ENCODE measurements around the gene TRAP1.

Gene TRAP1

DNA sequence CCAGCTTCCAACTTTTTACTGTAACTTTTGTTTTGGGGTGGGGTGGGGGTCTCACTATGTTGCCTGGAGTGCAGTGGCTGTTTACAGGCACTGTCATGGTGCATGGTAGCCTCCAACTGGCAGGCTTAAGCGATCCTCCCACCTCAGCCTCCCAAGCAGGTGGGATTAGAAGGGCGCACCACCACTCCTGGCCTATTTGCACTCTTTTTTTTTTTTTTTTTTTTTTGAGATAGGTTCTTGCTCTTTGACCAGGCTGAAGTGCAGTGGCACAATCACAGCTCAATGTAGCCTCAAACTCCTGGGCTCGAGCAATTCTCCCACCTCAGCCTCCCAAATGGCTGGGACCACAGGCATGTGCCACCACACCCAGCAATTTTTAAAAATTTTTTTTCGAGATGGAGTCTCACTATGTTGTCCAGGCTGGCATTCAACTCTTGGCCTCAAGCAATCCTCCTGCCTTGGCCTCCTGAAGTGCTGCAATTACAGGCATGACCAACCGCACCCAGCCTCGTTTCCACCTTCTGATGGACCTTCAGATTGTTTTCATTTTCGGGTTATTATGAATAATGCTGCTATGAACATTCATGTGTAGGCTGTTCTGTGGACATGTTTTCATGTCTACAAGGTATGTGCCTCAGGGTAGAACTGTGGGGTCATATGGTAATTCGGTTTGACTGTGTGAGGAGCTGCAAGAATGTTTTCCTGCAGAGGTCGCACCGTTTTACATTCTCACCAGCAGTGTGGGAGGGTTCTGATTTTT, 10.9 kb downstream of the TRAP1 start:
- DNase-seq = no peak

DNA sequence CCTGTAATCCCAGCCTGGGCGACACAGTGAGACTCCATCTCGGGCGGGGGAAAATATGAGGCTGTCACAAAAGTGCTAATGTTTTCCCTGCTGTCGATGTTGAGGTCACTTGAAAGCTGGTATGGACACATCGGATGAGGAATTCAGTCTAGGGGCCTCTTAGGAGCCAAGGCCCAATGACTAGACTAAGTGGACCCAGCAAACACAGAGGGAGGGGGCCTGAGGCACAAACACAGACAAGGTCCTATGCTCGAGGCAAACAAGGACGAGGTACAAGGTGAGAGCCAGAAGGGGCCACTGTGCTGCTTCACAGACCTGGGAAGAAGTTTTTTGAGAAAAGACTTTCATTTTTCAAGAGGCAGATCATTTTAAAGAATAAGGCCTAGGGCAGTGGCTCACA, 15.2 kb downstream of the TRAP1 start:
- DNase-seq = no peak

DNA sequence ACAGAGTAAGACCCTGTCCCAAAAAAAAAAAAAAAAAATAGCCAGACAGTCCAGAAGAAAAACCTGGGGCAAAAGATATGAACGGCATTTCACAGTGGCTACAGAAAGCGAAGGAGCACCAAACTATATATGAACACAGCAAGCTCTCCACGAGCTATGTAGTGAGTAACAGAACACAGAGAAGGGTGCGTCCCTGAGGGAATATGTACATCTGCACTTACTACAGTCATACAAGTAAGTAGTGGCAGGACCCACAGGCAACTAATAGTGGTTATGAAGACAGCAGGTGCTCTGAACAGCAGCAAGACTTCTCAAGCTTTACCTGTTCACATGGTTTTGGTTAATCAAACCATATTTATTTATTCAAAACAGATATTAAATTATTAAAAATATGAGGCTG, 15.8 kb downstream of the TRAP1 start:
- no peak for DNase-seq

DNA sequence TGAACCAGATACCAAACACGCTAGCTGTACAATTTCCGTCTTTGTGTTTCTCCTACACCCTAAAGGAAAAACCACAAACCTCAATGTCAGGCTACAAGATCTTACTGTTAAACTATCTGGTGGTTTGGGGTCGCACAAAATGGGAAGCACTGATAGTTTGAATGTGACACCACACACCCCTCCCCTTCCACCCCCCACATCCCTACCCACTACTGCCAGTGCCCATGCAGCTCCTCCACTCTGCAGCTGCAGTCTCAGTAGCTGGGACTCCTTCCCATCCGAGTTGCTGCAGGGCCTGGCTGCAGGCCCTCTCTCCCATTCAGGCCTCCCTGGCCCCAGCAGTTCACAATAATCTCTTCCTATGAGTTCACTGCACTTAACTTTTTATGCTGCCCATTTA, 18.4 kb downstream of the TRAP1 start:
- DNase-seq = no peak

DNA sequence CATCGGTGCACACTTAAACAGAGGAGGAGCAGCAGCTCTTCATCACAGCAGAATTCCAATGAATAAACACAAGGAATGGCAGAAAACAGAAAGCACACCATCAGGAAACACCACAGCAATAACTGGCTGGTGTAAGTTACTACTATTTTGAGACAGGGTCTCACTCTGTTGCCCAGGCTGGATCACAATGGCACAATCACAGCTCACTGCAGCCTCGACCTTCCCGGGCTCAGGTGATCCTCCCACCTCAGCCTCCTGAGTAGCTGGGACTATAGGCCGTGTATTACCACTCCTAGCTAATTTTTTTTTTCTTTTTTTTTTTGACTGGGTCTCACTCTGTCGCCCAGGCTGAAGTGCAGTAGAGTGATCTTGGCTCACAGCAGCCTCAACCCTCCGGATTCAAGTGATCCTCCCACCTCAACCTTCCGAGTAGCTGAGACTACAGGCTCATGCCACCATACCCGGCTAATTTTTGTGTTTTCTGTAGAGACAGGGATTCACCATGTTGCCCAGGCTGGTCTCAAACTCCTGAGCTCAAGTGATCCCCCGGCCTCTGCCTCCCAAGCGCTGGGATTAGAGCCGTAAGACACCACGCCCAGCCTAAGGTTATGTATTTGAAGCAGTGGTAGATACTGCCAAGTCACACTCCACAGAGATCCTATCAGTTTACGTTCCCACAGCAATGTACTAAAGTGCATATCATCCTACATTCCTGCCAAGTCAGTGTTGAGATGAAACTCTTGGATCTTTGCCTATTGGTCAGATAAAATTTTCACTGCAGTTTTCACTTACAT, 20.7 kb downstream of the TRAP1 start:
- no peak for DNase-seq

DNA sequence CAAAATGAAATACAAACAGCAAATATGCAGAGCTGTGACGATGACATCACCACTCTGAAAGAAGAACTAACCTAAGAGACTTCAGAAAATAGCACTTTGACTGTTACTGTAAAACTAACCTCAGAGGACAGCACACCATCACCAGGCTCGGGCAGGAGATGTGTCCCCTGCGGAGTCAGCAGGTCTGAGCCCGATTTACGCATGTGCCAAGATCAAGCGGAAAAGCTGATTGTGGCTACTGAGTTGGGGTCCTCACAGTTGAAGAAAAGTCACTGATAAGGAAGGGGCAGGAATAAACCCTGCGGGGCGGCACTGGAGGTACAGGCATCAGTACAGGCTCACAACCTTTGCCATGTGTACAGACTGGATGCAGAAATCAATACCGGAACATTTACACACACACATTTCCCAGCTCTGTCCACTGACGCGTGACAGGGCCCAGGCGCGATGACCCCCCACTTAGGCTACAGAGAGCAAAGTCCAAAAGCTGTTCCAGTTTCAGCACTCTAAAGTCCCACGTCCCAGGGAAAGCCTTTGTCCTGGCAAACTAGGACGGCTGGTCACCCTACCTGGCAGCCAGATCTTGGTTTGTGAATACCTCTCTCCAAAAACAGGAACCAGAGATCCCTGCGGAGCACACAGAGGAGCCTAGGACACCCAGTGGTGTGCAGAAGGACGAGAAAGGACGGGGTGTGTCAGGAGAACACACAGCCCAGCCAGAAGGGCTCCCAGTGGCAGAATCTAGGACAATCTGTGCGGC, 21.5 kb downstream of the TRAP1 start:
- DNase-seq = no peak

DNA sequence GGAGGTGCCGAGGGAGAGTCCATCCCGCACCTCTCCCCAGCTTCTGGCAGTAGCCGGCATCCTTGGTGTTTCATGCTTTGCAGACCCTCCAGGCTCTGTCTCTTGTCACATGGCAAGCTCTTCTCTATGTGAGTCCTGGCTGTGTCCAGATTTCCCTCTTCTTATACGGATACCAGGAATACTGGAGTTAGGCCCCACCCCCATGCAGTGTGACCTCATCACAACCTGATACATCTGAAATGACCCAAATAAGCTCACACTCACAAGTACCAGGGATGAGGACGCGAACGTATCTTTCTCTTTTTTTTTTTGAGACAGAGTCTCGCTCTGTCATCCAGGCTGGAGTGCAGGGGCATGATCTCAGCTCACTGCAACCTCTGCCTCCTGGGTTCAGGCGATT, 23.3 kb downstream of the TRAP1 start:
- no peak for DNase-seq

DNA sequence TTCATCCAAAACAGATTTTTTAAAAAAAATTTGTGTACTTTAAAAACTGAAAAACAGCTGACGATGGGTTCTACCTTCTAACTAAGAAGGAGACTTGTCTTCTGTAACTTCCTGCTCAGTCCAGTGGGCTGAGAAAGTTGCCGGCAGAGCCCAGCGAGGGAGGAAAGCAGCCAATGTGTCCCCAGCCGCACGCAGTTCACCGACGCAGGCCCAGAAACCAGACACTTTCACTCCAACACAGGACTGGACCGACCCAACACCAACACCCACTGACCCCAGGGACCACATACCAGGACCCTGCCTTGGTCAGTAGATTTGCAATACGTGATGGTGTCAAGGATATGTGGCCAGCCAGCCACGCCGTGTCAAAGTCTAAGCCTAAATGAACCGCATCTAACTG, 25.6 kb downstream of the TRAP1 start:
- DNase-seq = no peak

DNA sequence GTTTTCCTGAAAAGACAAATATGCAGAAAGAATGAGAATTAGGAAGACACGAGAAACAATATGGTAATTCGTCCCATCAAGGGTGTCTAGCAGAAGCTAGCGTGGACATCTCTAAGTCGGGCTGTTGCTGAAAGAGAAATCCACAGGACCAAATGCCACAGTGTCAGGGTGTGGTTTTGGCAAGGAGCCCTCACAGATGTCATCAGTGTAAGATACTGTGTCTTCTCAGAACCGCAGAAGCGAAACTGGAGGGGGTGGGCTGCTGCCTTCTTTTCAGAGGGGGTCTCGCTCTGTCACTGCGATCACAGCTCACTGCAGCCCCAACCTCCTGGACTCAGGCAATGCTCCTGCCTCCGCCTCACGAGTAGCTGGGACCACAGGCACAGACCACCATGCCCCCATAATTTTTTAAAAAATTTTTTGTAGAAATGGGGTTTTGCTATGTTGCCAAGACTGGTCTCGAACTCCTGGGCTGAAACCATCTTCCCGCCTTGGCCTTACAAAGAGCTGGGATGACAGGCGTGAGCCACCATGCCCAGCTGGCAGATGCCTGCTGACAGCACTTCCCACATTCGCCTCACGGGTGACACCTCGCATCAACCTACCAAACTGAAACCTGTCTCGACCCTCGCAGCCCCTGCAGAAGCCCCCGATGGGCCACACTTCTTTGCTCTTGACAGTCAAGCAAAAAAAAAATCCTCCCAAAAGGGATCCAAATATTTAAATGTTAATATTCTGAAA, 26.2 kb downstream of the TRAP1 start:
- no peak for DNase-seq

DNA sequence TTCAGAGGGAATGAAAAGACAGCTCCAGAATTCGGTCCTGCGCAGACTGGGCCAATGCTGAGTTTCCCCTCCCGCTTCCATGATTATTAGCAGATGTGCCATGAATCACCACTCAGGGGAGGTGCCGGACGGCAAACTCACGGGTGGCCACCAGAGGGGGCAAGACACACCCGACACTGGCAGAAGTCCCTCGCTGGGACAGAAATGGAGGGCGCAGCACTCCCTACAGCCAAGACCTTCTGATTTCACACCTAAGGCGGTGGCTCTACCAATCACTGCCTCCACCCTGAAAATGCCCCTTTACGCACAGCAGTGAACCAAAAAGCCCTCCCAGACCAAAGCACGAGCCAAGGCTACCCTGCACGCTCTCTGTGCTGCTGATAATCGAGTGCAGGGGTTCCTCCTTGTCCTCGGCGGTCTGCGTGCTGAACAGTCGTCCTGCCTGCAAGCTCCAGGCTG, 26.8 kb downstream of the TRAP1 start:
- peak; percentile 80 for DNase-seq

DNA sequence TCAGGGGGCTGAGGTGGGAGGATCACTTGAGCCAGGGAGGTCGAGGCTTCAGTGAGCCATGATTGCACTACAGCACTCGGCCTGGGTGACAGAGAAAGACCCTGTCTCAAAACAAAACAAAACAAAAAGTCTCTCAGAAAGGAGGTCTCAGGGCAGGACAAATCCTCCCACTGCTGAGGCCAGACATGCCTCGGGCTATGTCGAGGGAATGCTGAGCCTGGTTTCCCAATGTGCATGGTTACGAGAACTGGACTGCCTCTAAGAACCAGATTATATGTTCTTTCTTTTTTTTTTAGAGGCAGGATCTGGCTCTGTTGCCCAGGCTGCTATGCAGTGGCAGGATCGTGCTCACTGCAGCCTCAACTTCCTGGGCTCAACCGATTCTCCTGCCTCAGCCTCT, 27.6 kb downstream of the TRAP1 start:
- no peak for DNase-seq

DNA sequence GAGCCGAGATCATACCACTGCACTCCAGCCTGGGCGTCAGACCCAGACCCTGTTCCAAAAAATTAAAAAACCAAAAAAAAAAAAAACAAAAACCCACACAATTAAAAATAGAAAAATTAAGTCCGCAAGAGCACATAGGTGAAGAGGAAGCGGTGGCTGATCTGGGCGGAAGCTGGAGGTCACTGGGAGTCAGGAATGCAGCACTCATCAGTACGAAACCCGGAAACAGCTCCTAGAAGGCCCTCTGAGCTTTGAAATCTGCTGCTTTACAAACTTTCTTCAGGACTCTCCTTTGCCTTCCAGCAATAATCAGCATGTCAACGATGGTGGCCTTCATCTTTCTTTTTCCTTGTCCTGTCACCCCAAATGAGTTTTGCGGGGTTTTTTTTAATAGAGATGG, 29.5 kb downstream of the TRAP1 start:
- DNase-seq = no peak

DNA sequence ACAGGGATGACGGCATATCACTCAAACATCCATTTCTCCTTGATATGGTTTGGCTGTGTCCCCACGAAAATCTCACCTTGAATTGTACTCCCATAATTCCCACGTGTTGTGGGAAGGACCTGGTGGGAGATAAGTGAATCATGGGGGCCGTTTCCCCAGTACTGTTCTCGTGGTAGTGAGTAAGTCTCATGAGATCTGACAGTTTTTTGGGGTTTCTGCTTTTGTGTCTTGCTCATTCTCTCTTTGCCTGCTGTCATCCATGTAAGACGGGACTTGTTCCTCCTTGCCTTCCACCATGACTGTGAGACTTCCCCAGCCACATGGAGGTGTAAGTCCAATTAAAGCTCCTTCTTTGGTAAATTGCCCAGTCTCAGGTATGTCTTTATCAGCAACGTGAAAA, 30.3 kb downstream of the TRAP1 start:
- DNase-seq = no peak

DNA sequence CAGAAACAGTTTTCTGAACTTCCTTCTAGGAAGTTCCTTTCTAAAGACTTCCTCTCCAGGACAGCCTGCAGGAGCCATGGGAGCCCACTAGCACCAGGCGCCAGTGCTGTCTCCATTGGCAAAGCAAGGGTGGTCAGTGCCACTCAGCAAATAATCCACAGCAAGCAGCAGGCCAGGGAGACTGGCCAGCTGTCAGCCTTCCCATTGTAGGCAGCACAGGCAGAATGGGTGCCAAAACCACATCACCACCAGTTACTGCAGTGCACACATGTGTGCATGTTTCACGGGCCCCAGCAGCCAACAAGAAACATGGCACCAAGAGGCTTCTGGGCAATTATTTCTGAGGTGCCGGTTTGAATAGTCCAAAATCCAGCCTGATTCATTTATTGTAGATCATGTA, 36.1 kb downstream of the TRAP1 start:
- no peak for DNase-seq

DNA sequence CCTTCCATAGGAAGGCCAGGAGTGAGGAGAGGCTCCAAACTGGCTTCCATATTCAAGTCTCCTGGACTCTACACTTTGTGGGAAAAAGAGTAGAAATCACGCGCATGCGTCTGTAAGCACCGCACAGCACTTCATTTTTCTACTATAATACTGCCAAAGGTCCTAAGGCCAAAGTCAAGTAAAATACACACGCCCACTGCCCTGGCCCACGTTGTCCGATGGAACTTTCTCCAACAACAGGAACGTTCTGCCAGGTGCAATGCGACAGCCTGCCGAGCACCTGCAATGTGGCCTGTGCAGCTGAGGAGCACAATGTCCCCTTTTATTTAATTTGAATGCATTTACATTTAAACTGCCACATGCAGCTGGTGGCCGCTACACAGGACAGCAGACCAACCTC, 39.3 kb downstream of the TRAP1 start:
- DNase-seq = no peak

DNA sequence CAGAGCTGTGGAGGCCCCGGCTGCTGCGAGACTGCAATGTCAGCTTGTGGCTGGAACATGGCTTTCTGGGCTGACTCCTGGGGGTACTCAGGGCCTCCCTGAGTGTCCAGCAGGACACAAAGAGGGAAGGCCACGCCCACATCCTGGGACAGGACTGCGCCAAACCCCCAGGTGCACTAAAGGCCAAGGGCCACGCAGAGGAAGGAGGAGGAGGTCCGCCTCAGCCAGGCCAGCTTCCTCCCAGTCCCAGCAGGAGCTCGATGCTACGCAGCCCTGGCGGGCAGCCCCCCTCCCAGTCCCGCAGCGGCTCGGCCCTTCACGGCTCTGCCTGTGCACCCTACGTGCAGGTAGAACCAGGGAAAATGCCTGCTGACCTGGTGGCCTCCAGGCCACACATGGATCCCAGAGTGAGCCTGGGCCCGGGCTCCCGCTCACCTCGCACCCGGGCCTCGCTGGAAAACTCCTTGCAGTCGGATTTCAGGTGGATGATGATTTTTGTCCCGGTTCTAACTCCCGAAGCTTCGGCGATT, 41.7 kb downstream of the TRAP1 start:
- DNase-seq = no peak

DNA sequence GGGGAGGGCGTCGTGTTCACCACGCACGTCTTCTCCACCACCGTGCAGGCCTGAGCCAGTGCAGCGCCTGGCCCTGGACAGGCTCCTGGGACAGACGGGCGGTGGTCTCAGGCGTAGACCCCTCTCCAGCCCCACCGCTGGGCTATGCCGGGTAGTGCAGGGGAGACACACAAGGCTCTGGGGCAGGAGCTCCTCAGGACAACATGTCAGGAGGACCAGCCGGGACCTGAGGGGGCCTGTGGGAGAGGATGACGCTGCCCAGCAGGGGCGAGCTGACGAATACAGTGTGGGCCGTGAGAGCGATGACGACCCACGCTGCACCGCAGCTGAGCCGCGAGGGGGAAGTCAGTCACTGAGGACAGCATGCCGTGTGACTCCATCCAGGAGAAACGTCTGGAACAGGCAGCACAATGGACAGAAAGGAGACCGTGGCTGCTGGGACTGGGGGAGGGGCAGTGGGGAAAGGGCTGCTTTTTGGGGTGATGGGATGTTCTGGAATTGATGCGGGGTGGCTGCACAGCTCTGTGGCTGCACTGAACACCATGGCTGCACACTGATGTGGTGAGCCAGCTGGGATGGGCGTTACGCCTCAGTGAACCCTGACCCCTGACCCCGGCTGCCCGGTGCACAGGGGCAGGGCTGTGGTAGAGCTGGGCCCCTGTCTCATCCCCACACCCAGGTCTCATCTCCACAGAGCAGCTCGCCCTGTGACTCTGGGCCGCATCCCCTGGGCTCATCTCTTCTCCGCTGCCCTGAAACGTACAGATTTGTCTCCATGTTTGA, 42.6 kb downstream of the TRAP1 start:
- no peak for DNase-seq

DNA sequence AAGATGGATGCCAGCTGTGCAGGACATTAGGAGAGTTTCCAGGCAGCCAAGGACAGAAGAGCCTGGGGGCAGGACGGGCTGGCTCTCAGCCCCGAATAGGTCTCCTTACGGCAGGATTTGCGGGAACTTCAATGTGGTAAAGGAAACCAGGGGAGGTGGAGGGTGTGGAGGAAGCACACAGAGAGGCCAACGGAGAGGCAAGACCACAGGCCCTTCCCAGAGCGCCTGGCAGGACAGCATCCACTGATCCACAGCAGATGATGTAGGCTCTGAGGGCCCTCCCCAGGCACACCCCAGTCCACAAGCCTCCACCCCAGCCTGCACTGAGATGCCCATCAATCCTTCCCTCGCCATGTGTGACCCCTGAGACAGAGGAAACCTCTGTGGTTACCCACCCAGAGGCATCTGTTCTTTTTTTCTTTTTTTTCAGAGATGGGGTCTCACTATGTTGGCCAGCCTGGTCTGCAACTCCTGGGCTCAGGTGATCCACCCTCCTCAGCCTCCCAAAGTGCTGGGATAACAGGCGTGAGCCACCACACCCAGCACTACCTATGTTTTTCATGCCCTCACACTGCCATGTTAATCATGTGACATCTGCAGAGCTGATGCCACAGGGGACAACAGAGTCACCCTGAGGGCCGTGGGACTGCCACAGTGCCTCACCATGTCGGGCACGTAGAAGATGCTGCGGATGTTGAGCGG, 43.5 kb downstream of the TRAP1 start:
- DNase-seq = no peak

DNA sequence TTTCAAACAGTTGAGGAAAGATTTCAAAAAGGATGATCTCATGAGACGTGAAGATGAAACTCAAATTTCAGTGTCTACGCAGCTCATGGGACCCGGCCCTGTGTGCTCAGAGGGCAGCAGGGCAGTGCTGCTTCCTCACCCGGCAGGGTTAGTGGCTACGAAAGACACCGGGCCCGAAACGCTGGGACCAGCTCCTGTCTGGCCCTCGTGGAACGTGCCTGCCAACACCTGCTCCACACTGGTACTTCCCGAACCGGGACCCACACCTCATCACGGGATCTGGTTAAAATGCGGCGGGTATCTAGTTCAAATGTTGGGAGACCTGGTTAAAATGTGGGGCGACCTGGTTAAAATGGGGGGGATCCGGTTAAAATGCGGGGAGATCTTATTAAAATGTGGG, 44.1 kb downstream of the TRAP1 start:
- DNase-seq = no peak

DNA sequence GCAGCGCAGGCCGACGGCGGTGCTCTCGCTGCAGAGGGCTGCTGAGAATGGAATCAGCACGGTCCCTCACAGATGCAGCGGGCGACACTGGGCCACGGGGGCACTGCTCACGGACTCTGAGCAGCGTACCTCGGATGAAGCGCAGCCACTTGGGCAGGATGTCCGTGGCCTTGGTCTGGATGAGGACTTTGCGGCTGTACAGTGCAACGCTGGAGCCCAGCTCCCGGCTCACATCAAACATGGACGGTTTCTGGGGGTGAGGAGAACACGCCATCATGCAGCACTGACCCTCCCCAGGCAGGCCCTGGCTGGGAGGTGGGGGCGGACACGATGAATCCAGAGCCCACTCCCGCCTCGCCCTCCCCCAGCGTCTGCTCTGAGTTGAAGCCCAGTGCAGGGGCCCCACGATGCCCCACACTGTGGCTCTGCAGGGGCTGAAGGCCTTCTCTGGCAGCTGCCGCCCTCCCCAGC, 44.7 kb downstream of the TRAP1 start:
- DNase-seq = no peak

DNA sequence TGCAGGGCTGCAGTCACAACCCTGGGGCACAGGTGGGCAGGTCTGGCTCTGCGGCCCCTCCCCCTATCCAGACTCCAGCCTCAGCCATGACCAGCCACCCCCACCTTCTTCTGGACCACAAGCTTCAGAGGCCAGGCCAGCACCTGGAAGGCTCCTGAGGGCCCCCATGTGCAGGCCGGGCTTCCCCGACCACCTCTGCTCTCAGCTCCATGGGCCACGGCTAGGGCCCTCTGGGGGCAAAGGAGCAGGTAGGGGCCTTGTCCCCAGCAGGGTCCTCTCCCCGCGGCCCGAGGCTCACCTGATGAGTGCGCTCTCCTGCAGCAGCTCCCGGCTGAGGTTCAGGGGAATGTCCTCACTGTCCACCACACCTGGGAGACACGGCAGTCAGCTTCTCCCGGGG, 45.9 kb downstream of the TRAP1 start:
- DNase-seq = no peak

Data from activated T-cell treated with anti-CD3 and anti-CD28 coated beads for 4 hours (primary cell).